Measurements from ENCODE around the gene ILDR2. TPM values are rescaled to one million over a fixed set of nuclear protein-coding genes. Genes with fewer than 3 reads are reported as not detected.
A peak's percentile ranks its signal among the peaks of the same experiment; 100 is the strongest.

The ILDR2 gene
- total and polyA plus RNA-seq, 9 of the 15 experiments (the other 6 are each of a cell fraction or from before 2014, with no cell fraction given) = 0.03 to 0.31 (median 0.18) TPM; not detected in 2

GRCh38 chr1:166875734-166876539 is 99.4 kb downstream of the ILDR2 start, which contains the start of gene TADA1 (continued):
- no peak for TF ChIP-seq ETS2 (tag; IDR thresholded peaks at IDR 0.05; ENCODE audit: borderline replicate concordance, poor library complexity, severe bottlenecking)
- TF ChIP-seq PCBP2 (IDR thresholded peaks at IDR 0.05; ENCODE audit: low read depth, low read length, poor library complexity, severe bottlenecking) = no peak
- no peak for TF ChIP-seq TRIM28 (IDR thresholded peaks at IDR 0.05)
- no peak for TF ChIP-seq NFIX (CRISPR knock-in tag; IDR thresholded peaks at IDR 0.05; ENCODE audit: low read depth)
- TF ChIP-seq SUPT5H (IDR thresholded peaks at IDR 0.05) = peak; percentile 80
- no peak for TF ChIP-seq ZNF354B (CRISPR knock-in tag; IDR thresholded peaks at IDR 0.05)
- peak; percentile 91 for TF ChIP-seq ESRRA (IDR thresholded peaks at IDR 0.05; ENCODE audit: borderline replicate concordance, low read depth)
- TF ChIP-seq CTCF (IDR thresholded peaks at IDR 0.05 in 2 of 3, conservative IDR thresholded peaks at IDR 0.05 in 1 of 3; ENCODE audit: insufficient read depth in 2 of 3, low read depth in 1 of 3, low read length in 3 of 3) = peak in 2 of 3 experiments; percentile 50 to 67; a peak in 2 of 6 replicates
- TF ChIP-seq SNRNP70 (optimal IDR thresholded peaks at IDR 0.05; ENCODE audit: low read depth, low read length) = no peak
- TF ChIP-seq ZNF384 (IDR thresholded peaks at IDR 0.05; ENCODE audit: low read depth, low read length) = no peak
- peak; percentile 71 for TF ChIP-seq GABPA (tag; conservative IDR thresholded peaks at IDR 0.05; ENCODE audit: low read depth)
- no peak for TF ChIP-seq CUX1 (CRISPR knock-in tag; IDR thresholded peaks at IDR 0.05)
- peak; percentile 75 for TF ChIP-seq KAT7 (CRISPR knock-in tag; IDR thresholded peaks at IDR 0.05; ENCODE audit: borderline replicate concordance)
- TF ChIP-seq, protein P1, sequence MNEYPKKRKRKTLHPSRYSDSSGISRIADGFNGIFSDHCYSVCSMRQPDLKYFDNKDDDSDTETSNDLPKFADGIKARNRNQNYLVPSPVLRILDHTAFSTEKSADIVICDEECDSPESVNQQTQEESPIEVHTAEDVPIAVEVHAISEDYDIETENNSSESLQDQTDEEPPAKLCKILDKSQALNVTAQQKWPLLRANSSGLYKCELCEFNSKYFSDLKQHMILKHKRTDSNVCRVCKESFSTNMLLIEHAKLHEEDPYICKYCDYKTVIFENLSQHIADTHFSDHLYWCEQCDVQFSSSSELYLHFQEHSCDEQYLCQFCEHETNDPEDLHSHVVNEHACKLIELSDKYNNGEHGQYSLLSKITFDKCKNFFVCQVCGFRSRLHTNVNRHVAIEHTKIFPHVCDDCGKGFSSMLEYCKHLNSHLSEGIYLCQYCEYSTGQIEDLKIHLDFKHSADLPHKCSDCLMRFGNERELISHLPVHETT (CRISPR knock-in tag; conservative IDR thresholded peaks at IDR 0.05 in 1 of 2, IDR thresholded peaks at IDR 0.05 in 1 of 2) = peak in 1 of 2 experiments; percentile 26; a peak in 1 of 4 replicates
- TF ChIP-seq RB1 (IDR thresholded peaks at IDR 0.05; ENCODE audit: low read depth) = peak; percentile 96; the same call in 1 of the 2 replicates
- TF ChIP-seq TRIM24 (IDR thresholded peaks at IDR 0.05) = 0 out of 4 replicates have a peak, but pooled peaks of 1 of the 2 experiments have one; percentile 52
- peak; percentile 36; the same call in 1 of the 2 replicates for TF ChIP-seq ATF1 (CRISPR knock-in tag; IDR thresholded peaks at IDR 0.05)
- TF ChIP-seq ATF1 (tag; IDR thresholded peaks at IDR 0.05) = peak; percentile 91

Data from K562 (cell line).